NCI-H1092 treated with DMSO at 0.1 percent for 48 hours (cell line): ENCODE measurements around the gene PRKAR1B.
"Not testable (repeated sequence)": the region's sequence is repeated elsewhere in the genome, so short reads cannot be mapped to it uniquely, and the experiment has no call there.

Experiments used
- DNase-seq: peaks from one replicate; lab custom pipeline; 2025; lab: John Stamatoyannopoulos, UW

Gene PRKAR1B

DNA sequence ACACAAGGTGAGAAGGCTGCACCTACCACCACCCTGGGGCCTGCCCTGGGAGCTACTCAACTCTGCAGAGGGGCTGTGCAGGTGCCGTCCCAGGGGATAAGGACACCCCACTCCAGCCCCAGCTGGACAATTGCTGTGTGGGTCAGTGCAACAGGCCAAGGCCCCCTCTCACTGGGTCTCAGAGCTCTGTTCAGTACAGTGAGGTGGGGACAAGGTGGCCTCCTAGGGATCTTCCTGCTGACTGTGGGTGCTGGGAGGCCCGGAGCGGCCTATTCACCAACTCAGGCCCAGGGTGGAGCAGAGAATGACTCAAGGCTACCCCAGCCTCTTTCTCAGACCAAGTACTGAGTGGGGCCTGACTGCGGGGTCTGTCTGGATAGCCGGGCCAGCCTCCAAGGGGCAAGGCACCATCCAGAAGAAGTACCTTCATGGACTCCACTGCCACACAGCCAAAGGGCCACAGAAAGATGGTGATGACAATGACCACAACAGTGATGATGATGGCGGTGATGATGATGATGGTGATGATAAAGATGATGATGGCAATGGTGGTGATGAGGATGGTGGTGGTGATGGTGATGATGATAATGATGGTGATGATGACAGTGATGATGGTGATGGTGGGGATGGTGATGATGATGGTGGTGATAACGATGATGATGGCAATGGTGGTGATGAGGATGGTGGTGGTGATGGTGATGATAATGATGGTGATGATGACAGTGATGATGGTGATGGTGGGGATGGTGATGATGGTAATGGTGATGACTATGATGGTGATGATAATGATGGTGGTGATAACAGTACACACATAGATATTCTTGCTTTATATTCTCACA, 60.4 kb downstream of the PRKAR1B start:
- no peak for DNase-seq

DNA sequence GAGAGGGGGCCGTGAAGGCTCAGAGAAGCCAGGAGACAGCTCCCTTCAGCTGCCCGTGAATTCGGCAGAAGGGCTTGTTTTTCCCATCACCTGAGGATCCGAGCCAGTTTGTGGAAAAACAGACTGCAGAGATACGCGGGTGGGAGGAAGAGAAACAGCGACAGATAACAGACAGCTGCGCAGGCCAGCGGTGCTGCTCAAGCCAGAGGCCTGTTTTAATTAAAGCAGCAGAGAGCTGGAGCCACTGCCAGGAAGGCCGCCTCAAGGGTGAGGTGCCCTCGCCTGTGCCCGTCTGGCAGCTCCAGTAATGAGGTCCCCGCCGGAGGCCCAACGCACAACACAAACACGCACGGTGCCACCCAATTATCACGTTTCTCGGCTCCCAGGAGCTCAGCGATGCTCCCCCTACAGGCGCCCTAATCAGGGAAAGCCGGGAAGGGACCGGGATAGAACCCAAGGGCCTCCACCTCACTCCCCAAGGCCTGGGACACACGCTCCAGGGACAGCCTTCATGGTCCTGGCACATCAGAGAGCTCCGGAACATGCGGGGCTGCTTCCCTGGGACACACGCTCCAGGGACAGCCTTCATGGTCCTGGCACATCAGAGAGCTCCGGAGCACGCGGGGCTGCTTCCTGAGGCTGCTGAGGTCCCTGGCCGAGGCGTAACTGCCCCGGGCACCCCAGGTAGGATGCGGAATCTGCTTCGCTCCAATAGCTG, 61.2 kb downstream of the PRKAR1B start:
- DNase-seq = no peak

DNA sequence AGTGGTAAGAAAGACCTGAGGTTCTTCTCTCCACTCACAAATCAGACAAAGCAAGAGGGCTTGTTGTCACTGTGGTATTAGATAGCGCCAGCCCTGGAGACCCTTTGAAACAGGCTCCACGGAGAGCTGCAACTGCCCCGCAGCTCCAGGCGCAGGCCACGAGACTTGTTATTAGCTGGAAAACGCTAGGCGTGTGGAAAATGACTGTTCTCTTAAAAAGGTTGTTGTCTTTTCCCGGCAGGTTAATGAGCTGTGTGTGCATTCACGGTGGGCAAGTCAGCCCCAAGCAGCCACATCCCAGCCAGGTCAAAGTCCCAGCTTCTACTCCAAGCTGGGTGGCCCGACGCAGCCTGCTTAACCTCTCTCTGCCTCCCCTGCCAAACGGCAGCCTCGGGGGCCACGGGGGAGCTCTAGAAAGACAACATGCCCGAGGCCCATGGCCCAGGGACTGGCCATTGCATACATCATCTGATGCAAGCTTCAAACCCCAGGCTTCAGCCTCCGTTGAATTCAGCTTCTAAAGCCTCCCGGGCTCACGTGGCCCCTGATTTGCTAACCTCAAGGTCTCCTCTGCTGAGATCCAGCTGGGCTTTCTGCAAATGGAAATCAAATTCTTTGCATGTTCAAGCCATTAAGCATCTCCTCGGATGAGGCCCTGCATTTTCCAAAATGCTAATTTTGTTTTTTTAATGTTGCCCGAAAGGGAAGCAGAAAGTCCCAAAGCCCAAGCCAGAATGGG, 61.9 kb downstream of the PRKAR1B start:
- DNase-seq = no peak

DNA sequence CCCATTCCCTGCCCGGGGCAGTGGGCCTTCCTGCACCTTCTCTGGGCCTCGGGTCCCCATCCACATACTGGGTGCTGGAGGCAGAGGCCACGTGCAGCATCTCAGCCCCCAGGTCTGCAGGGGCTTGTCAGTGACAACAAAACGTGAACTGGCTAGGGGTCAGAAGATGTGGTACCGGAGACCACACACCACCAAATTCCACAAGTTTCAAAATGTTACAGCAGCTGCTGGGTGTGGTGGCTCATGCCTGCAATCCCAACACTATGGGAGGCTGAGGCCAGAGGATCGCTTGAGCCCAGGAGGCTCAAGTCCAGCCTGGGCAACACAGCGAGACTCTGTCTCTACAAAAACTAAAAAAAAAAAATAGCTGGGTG, 62.7 kb downstream of the PRKAR1B start:
- DNase-seq = no peak

DNA sequence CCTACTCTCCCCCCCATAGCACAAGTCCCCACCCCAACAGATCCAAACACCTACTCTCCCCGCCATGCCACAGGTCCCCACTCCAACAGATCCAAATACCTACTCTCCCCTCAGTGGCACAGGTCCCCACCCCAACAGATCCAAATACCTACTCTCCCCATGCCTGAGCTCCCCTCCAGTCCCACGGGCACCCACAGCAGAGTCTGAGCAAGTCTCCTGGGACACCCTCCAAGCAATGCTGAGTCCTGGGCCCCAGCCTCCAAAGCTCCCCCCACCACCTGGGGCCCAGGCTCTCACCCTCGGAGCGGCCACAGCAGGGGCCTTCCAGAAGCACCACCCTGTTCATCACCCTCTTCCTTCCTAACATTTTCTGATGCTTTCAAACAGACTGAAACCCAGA, 64.5 kb downstream of the PRKAR1B start:
- DNase-seq = no peak

DNA sequence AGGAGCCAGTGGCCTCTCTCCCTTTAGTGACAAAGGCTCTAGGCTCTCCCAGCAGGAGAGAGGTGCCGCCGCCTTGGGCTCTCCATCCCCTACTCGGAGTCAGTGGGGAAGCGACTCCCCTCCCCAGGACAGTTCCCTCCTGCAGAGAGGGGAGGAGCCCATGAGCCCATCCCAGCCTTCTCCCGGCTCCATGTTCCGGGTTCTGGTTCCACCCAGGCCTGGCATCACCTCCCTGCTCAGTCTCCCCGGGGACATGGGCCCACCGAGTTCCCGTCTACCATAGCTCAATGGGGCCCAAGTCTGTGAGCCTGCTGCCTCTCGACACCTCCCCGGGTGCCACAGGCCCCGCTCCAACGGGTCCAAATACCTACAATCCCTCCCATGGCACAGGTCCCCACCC, 67.1 kb downstream of the PRKAR1B start:
- no peak for DNase-seq

DNA sequence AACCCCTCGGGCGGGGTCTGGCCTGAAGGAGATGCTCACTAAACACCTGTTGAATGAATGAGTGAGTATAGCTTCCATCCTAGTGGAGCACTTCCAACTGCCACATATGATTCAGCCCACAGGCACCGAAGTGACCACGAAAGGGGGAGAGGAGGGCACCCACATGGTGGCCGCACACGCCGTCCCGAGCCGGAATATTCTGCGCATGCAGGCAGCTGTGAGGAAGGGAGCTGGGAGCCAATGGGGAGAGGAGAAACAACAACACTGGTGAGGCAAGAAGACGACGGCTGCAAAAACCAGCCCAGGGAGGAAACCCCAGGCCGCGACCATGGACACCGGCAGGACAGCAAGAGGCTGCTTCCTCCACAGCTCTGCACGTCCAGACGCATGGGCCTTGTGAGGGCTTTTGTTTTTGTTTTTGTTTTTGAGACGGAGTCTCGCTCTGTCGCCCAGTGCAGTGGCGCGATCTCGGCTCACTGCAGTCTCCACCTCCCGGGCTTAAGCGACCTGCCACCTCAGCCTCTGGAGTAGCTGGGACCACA, 67.7 kb downstream of the PRKAR1B start:
- DNase-seq = no peak

DNA sequence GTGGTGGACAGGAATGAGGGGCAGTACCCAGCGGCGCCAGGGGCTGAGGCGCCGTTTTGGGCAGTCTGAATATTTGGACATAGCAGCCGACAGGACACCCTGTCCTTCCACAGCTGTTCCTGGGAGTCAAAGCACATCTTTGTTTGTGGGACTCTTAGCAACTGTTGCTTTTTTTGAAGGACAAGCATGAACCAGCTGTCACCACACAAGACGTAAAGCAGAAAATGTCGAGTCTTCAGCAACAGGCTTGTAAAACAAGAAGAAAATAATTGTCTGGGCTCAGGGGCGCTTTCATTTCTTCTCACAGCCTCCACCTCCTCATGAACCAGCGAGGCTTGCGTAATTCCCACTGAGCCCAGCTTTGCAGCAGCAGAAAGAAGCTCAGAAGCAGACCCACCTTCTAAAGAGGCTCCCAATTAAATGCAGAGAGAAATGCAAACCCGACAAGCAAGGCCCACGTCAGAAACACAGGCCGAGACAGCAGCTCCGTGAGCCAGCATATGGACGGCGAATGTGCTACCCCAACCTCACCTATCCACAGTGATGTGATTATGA, 69.4 kb downstream of the PRKAR1B start:
- no peak for DNase-seq

DNA sequence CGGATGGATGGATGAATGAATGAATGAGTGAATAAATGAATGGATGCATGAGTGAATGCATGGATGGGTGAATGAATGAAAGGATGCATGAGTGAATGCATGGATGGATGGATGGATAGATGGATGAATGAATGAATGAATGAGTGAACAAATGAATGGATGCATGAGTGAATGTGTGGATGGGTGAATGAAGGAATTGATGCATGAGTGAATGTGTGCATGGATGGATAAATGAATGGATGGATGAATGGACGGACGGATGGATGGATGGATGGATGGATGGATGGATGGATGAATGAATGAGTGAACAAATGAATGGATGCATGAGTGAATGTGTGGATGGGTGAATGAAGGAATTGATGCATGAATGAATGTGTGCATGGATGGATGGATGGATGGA, 70.1 kb downstream of the PRKAR1B start:
- not testable (repeated sequence) for DNase-seq

DNA sequence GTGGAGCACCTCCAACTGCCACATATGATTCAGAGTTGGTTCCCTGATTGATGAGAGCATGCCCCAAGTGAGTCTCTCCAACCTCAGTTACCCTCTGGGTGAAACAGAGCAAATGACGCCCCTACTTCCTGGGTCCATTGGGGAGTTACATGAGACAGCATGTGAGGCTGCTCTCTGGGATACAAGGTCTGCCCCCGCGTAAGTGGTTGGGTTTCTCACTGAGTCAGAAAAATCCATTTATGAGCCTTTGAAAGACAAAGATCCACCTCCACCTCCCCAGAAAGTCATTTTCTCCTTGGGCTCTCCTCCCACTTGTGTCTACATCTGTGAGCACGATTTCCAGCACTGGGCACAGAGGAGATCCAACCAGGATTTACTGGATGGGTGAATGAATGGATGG, 71.3 kb downstream of the PRKAR1B start:
- DNase-seq = no peak

DNA sequence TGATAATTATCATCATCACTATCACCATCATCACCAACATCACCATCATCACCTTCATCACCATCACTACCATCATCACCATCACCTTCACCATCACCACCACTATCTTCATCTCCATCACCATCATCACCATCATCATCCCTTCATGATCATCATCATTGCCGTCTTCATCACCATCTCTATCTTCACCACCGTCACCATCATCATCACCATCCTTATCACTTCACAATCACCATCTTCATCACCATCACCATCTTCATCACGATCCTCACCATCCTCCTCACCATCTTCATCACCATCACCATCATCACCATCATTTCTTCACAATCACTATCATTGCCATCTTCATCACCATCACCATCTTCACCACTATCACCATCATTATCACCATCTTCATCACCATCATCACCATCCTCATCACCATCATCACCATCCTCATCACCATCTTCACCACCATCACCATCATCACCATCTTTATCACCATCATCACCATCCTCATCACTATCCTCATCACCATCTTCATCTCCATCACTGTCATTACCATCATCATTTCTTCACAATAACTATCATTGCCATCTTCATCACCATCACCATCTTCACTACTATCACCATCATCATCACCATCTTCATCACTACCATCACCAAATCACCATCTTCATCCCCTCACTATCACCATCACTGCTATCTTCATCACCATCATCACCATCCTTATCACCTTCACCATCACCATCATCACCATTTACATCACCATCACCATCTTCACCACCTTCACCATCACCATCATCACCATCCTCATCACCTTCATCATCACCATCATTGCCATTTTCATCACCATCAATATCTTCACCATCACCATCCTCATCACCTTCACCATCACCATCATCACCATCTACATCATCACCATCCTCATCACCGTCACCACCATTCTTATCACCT, 73.0 kb downstream of the PRKAR1B start:
- no peak for DNase-seq

DNA sequence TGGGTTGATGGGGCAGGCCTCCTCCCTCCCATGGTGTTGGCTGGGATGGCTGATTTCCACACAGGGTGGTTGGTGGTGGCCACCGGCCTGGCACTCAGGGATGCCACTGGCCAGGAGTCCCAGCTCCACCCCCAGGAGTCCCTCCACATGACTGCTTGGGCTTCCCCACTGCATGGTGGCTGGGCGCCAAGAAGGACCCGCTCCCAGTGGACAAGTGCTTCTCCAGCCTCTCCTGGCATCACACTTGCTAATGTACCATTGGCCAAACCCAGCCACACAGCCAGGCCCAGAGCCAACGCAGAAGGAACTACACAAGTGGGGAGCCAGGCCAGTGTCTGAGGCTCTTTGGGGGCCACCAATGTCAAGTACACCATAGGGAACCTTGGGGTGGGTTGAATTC, 74.2 kb downstream of the PRKAR1B start:
- DNase-seq = no peak

DNA sequence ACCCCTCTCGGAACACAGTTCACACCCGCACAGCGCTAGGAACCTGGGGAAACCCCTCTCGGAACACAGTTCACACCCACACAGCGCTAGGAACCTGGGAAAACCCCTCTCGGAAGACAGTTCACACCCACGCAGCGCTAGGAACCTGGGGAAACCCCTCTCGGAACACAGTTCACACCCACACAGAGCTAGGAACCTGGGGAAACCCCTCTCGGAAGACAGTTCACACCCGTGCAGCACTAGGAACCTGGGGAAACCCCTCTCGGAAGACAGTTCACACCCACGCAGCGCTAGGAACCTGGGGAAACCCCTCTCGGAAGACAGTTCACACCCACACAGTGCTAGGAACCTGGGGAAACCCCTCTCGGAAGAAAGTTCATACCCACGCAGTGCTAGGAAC, 74.9 kb downstream of the PRKAR1B start:
- DNase-seq = not testable (repeated sequence)

DNA sequence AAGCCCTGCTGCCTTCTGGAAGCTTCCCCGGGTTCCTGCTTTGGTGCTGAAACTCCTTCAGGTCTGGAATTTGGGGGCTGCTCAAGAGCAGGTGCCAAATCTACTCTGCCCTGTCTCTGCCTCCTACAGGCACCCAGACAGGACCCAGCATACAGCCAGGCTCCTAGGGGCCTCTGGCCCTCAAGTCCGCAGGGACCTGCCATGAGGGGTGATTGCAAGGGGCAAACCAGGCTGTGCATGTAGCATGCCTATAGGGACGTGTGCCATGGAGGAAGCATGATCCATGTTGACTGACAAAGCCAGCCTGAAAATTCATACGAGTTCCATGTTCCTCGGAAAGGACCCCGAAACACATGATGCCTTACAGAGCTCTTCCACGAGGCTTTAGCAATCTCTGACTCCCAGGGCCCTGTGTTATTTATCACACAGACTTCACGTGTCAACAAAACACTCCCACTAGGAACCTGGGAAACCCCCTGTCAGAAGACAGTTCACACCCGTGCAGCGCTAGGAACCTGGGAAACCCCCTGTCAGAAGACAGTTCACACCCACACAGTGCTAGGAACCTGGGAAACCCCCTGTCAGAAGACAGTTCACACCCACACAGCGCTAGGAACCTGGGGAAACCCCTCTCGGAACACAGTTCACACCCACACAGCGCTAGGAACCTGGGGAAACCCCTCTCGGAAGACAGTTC, 75.9 kb downstream of the PRKAR1B start:
- DNase-seq = no peak

DNA sequence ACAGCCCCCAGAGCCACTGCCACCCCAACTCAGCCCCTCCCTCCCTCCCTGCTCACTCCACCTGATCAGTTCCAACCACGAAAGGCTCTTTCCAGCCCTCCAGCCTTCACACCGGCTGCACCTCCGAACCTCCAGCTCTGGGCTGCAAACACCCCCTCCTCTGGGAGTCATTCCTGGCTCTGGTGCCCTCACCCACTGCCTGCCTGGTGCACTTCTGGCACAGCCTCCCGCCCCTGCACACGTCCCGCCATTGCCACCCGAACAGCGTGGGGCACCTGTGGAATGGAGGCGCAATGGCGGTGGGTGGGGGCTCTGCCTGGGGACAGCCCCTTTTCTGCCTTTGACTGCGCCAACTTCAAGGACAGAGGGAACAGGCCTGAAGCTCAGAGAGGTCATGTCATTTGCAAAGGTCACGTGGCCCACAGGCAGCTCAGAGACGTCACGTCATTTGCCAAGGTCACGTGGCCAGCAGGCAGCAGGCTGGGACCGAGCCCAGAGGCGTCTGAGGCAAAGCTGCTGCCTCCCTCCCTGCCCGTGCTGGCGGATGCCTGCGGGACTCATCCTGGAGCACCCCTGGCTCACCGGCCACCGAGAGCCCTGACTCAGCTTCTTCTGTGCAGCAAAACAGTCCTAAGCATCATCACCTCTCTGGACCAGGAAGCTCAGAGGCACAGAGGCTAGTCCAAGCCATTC, 76.6 kb downstream of the PRKAR1B start:
- DNase-seq = no peak

DNA sequence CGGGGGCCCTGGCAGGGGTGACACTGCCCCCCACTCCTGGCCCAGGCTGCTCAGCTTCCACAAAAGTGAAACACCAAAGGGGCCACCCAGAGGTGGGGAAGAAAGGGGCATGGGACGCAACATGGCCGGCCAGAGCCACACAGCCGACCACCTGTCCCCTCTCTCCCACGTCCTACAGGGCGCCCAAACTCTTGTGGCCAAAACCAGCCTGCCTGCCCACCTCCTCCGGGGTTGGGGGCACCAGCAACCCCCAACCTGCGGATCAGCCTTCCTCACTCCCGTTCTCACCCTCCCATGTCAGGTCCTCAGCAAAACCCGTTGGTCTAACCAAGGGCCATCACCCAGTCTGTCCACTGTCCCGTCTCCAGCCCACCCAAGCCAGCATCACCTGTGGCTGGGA, 80.1 kb downstream of the PRKAR1B start:
- no peak for DNase-seq

DNA sequence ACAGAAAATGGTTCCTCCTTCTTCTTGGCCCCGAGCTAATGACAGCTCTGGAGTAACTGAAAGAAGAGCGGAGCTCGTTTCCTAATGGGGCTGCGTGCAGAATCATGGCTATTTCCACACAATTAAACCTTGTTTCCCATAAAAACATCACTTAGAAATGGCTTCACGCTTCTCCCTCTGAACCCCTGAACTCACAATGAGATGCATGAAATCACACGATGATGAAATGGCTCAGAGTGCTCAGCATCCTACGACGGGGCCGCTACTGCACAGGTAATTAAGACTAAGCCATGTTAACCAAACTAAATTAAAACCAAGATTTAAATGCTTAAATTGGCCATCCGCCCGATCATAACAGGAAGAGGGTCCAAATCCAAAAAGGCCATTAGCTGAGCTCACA, 80.6 kb downstream of the PRKAR1B start:
- DNase-seq = peak; percentile 16

DNA sequence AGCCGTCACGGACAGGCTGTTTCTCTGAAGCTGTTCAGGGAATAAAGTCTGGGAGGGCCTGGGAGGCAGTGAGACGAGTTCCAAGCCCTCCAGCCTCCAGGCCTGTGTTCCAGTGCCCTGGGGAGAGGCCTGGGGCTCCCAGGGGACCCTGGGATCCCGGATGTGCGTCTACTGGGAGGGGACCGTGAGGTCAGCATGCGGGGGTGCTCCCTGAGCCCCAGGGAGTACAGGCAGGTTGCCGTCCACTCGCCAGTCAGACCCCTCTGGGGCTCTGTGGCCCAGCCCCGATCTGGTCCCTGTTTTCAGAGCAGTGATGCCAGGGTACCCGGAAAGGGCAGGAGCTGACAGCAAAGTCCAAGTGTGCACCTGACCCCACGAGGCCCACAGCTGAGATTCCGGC, 81.5 kb downstream of the PRKAR1B start:
- DNase-seq = no peak

DNA sequence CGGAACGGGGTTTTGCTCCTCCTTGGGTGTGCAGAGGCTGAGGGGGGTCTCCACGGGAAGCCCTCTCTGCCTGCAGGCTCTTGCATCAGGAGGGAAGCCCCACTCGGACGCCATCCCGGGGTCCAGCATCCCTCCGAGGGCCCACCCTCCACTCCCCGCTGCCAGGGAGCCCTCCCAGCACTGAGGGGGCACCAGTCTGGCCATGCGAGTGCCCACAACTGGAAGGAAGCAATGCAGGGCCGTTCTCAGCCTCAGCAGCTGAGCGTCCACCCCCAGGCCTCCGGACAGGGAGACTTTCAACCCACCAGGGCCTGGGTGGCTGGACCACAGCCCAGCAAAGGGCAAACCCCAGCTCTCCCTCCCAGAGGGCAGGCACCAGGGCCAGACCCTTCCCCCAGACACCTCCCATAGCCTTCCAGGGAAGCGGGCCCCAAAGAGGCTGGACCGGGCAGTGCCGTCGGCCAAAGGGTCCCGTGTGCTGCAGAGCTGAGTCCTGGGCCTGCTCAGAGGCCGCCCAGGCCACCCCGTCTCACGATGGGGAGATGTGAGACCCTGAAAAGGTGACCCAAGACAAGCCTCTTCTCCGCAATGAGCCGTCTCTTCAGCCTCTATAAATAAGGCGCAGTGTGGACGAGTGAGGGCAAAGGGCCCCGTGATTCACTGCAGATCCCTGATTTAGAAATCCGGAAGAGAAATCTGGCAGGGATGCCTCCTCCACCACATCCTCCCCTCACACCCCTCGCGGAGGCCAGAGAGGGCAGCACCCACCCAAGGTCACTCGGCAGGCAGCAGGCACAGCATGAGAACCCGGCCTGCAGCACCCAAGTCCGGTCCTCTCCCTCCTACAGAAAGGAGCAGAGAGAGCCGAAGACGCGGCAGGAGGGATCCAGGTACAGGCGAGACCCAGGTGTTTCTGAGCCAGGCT, 82.4 kb downstream of the PRKAR1B start:
- no peak for DNase-seq
